Karpas-422 (cell line): ENCODE measurements around the gene RTP1. TPM values are rescaled to one million over a fixed set of nuclear protein-coding genes. Genes with fewer than 3 reads are reported as not detected.

ENCODE experiments used
- DNase-seq: peaks from one replicate; pipeline ENCODE4 v3.0.0-alpha.2; 2015
- H2AFZ ChIP-seq: fragments of 200-600 bp; sonication (generic); 2 replicates; pipeline ENCODE4 v1.6.1; 2014; ENCODE audit warnings: antibody characterized with exemption, low read length, mixed read lengths
- H3K27ac ChIP-seq: fragments of 200-600 bp; sonication (generic); 2 replicates; pipeline ENCODE4 v1.5.1; 2014; ENCODE audit warnings: mild to moderate bottlenecking, low read length, moderate library complexity
- H3K27me3 ChIP-seq: fragments of 200-600 bp; sonication (generic); 2 replicates; pipeline ENCODE4 v1.6.1; 2014; ENCODE audit warnings: low read length, mixed read lengths
- H3K36me3 ChIP-seq: fragments of 200-600 bp; sonication (generic); 2 replicates; pipeline ENCODE4 v1.6.1; 2014; ENCODE audit warnings: low read length, mixed read lengths; ENCODE audit not compliant: insufficient read depth
- H3K4me1 ChIP-seq: fragments of 200-600 bp; sonication (generic); 2 replicates; pipeline ENCODE4 v1.6.1; 2014; ENCODE audit warnings: mild to moderate bottlenecking, low read length, mixed read lengths
- H3K4me2 ChIP-seq: fragments of 200-600 bp; sonication (generic); 2 replicates; pipeline ENCODE4 v1.6.1; 2014; ENCODE audit warnings: low read length, low read depth, mild to moderate bottlenecking; ENCODE audit not compliant: poor library complexity, severe bottlenecking
- H3K4me3 ChIP-seq: fragments of 200-600 bp; sonication (generic); 2 replicates; pipeline ENCODE4 v1.5.1; 2014; ENCODE audit warnings: mild to moderate bottlenecking, antibody characterized with exemption, low read length, mixed read lengths
- H3K79me2 ChIP-seq: fragments of 200-600 bp; sonication (generic); 2 replicates; pipeline ENCODE4 v1.6.1; 2014; ENCODE audit warnings: mild to moderate bottlenecking, low read length, mixed read lengths
- H3K9ac ChIP-seq: fragments of 200-600 bp; sonication (generic); 2 replicates; pipeline ENCODE4 v1.6.0; 2014; ENCODE audit warnings: low read length
- H3K9me2 ChIP-seq: fragments of 200-600 bp; sonication (generic), shearing (Covaris generic); replicated peaks from 2 replicates; pipeline ENCODE4 v1.6.0; 2014; ENCODE audit warnings: mild to moderate bottlenecking, low read length, moderate library complexity; ENCODE audit not compliant: insufficient read depth
- H3K9me3 ChIP-seq: fragments of 300-700, 200-600 bp; sonication (generic); 2 replicates; pipeline ENCODE4 v1.6.1; 2014; ENCODE audit warnings: low read length, mixed read lengths
- H4K20me1 ChIP-seq: fragments of 200-600 bp; sonication (generic); 2 replicates; pipeline ENCODE4 v1.6.1; 2014; ENCODE audit warnings: mild to moderate bottlenecking, antibody characterized with exemption, low read length, low read depth; ENCODE audit not compliant: insufficient read depth
- total RNA-seq: library from RNA; depleted of rRNA; stranded (reverse); fragments of >200 nt; shearing (Covaris generic); gene quantifications from 2 replicates; pipeline ENCODE4 v1.2.3, GENCODE V29; 2014; ENCODE audit warnings: low replicate concordance

RTP1 gene
- total RNA-seq, 1 experiment from 2014 or later: not detected

GRCh38 chr3:187212705-187213104 lies 15.4 kb downstream of the RTP1 start:
- no peaks in the 10 kb centered on the region for H3K9me2 ChIP-seq
- H3K36me3 ChIP-seq: no peaks in the 10 kb centered on the region
- no peak overlapping the region for H3K9ac ChIP-seq
- no peaks in the 10 kb centered on the region for H3K9me3 ChIP-seq
- no peak overlapping the region for H3K4me3 ChIP-seq
- no peak for DNase-seq
- no peak overlapping the region for H3K4me2 ChIP-seq
- H2AFZ ChIP-seq: no peak overlapping the region
- no peaks in the 10 kb centered on the region for H3K79me2 ChIP-seq
- no peak overlapping the region for H3K27ac ChIP-seq
- no peaks in the 10 kb centered on the region for H4K20me1 ChIP-seq
- H3K27me3 ChIP-seq: no peaks in the 10 kb centered on the region
- no peaks in the 10 kb centered on the region for H3K4me1 ChIP-seq

GRCh38 chr3:187213616-187214015 lies 16.3 kb downstream of the RTP1 start:
- Histone ChIP-seq H3K4me1 (no peaks in the 10 kb centered on the region), H3K4me3 (no peak overlapping the region), H4K20me1 (no peaks in the 10 kb centered on the region), H3K4me2 (no peak overlapping the region), H3K36me3 (no peaks in the 10 kb centered on the region), H2AFZ (no peak overlapping the region), H3K9me2 (no peaks in the 10 kb centered on the region), H3K27me3 (no peaks in the 10 kb centered on the region), H3K9me3 (no peaks in the 10 kb centered on the region), H3K79me2 (no peaks in the 10 kb centered on the region), H3K9ac (no peak overlapping the region), H3K27ac (no peak overlapping the region)
- no peak for DNase-seq

GRCh38 chr3:187215460-187215859 lies 18.2 kb downstream of the RTP1 start:
- no peak overlapping the region for H2AFZ ChIP-seq
- no peaks in the 10 kb centered on the region for H3K9me2 ChIP-seq
- no peak for DNase-seq
- no peaks in the 10 kb centered on the region for H3K27me3 ChIP-seq
- no peaks in the 10 kb centered on the region for H3K9me3 ChIP-seq
- H4K20me1 ChIP-seq: no peaks in the 10 kb centered on the region
- H3K4me3 ChIP-seq: no peak overlapping the region
- H3K9ac ChIP-seq: no peak overlapping the region
- H3K4me1 ChIP-seq: no peaks in the 10 kb centered on the region
- H3K4me2 ChIP-seq: no peak overlapping the region
- no peaks in the 10 kb centered on the region for H3K79me2 ChIP-seq
- H3K27ac ChIP-seq: no peak overlapping the region
- H3K36me3 ChIP-seq: no peaks in the 10 kb centered on the region

- Histone ChIP-seq H3K4me3 (no peak overlapping the region), H3K79me2 (no peaks in the 10 kb centered on the region), H3K4me2 (no peak overlapping the region), H3K36me3 (no peaks in the 10 kb centered on the region), H3K27ac (no peak overlapping the region), H3K9me2 (no peaks in the 10 kb centered on the region), H3K9me3 (no peaks in the 10 kb centered on the region), H4K20me1 (no peaks in the 10 kb centered on the region), H2AFZ (no peak overlapping the region), H3K27me3 (no peaks in the 10 kb centered on the region), H3K4me1 (no peaks in the 10 kb centered on the region), H3K9ac (no peak overlapping the region)
- no peak for DNase-seq
These were observed 25.5 kb downstream of the RTP1 start for GRCh38 chr3:187222801-187223200.

- H3K4me1 ChIP-seq: no peaks in the 10 kb centered on the region
- no peak overlapping the region for H3K27ac ChIP-seq
- H3K9me3 ChIP-seq: no peaks in the 10 kb centered on the region
- no peak overlapping the region for H3K4me2 ChIP-seq
- H3K9ac ChIP-seq: no peak overlapping the region
- H3K36me3 ChIP-seq: no peaks in the 10 kb centered on the region
- H2AFZ ChIP-seq: no peak overlapping the region
- peak; percentile 55 for DNase-seq
- no peaks in the 10 kb centered on the region for H3K79me2 ChIP-seq
- no peaks in the 10 kb centered on the region for H3K27me3 ChIP-seq
- H4K20me1 ChIP-seq: no peaks in the 10 kb centered on the region
- H3K4me3 ChIP-seq: no peak overlapping the region
- H3K9me2 ChIP-seq: no peaks in the 10 kb centered on the region
These were observed 26.5 kb downstream of the RTP1 start for GRCh38 chr3:187223799-187224198.

GRCh38 chr3:187227658-187228258 lies 30.5 kb downstream of the RTP1 start:
- no peak overlapping the region for H3K4me2 ChIP-seq
- DNase-seq: no peak
- no peak overlapping the region for H3K9ac ChIP-seq
- H3K36me3 ChIP-seq: no peaks in the 10 kb centered on the region
- H3K27me3 ChIP-seq: no peaks in the 10 kb centered on the region
- no peak overlapping the region for H3K27ac ChIP-seq
- no peaks in the 10 kb centered on the region for H4K20me1 ChIP-seq
- no peak overlapping the region for H2AFZ ChIP-seq
- H3K4me1 ChIP-seq: no peaks in the 10 kb centered on the region
- no peaks in the 10 kb centered on the region for H3K9me2 ChIP-seq
- H3K9me3 ChIP-seq: no peaks in the 10 kb centered on the region
- no peak overlapping the region for H3K4me3 ChIP-seq
- no peaks in the 10 kb centered on the region for H3K79me2 ChIP-seq

GRCh38 chr3:187228740-187229139 lies 31.5 kb downstream of the RTP1 start:
- Histone ChIP-seq H3K4me3 (no peak overlapping the region), H3K4me1 (no peaks in the 10 kb centered on the region), H2AFZ (no peak overlapping the region), H3K27me3 (no peaks in the 10 kb centered on the region), H3K9ac (no peak overlapping the region), H3K79me2 (no peaks in the 10 kb centered on the region), H3K27ac (no peak overlapping the region), H3K36me3 (no peaks in the 10 kb centered on the region), H3K9me3 (no peaks in the 10 kb centered on the region), H4K20me1 (no peaks in the 10 kb centered on the region), H3K9me2 (no peaks in the 10 kb centered on the region), H3K4me2 (no peak overlapping the region)
- DNase-seq: no peak

GRCh38 chr3:187230011-187230410 lies 32.7 kb downstream of the RTP1 start:
- Histone ChIP-seq H3K79me2 (no peaks in the 10 kb centered on the region), H3K4me1 (no peaks in the 10 kb centered on the region), H2AFZ (no peak overlapping the region), H3K27ac (no peak overlapping the region), H3K36me3 (no peaks in the 10 kb centered on the region), H3K9me3 (no peaks in the 10 kb centered on the region), H3K9me2 (no peaks in the 10 kb centered on the region), H3K27me3 (no peaks in the 10 kb centered on the region), H3K9ac (no peak overlapping the region), H4K20me1 (no peaks in the 10 kb centered on the region), H3K4me3 (no peak overlapping the region), H3K4me2 (no peak overlapping the region)
- no peak for DNase-seq

- Histone ChIP-seq H3K4me3 (no peak overlapping the region), H3K79me2 (no peaks in the 10 kb centered on the region), H3K9me3 (no peaks in the 10 kb centered on the region), H3K27ac (no peak overlapping the region), H2AFZ (no peak overlapping the region), H4K20me1 (no peaks in the 10 kb centered on the region), H3K9me2 (no peaks in the 10 kb centered on the region), H3K27me3 (no peaks in the 10 kb centered on the region; the same call in 1 of the 2 replicates), H3K9ac (no peak overlapping the region), H3K36me3 (no peaks in the 10 kb centered on the region), H3K4me1 (no peaks in the 10 kb centered on the region), H3K4me2 (no peak overlapping the region)
- no peak for DNase-seq
These were observed 39.7 kb downstream of the RTP1 start for GRCh38 chr3:187236962-187237361.
